ENCODE results near the gene FUT9.

The FUT9 gene

GRCh38 chr6:96101564-96101963, 85.8 kb downstream of the FUT9 start:
- Mint-ChIP-seq H3K4me1 (ENCODE audit: low read depth) (no peaks in the 10 kb centered on the region), H3K9me3 (no peaks in the 10 kb centered on the region), H3K4me3 (no peak overlapping the region), H3K36me3 (ENCODE audit: low read depth) (no peaks in the 10 kb centered on the region), H3K27ac (no peak overlapping the region), H3K27me3 (no peaks in the 10 kb centered on the region)
- intact Hi-C loops (cut with micrococcal nuclease): no loop called here

- intact Hi-C loops (cut with micrococcal nuclease): no loop called here
- Mint-ChIP-seq H3K36me3 (ENCODE audit: low read depth) (no peaks in the 10 kb centered on the region), H3K9me3 (no peaks in the 10 kb centered on the region), H3K4me1 (ENCODE audit: low read depth) (no peaks in the 10 kb centered on the region), H3K27me3 (no peaks in the 10 kb centered on the region), H3K27ac (no peak overlapping the region), H3K4me3 (no peak overlapping the region)
These were observed 89.1 kb downstream of the FUT9 start for GRCh38 chr6:96104910-96105309.

- H3K27me3 Mint-ChIP-seq: no peaks in the 10 kb centered on the region
- intact Hi-C loops (cut with micrococcal nuclease): no loop called here
- no peaks in the 10 kb centered on the region for H3K36me3 Mint-ChIP-seq (ENCODE audit: low read depth)
- no peak overlapping the region for H3K27ac Mint-ChIP-seq
- no peaks in the 10 kb centered on the region for H3K4me1 Mint-ChIP-seq (ENCODE audit: low read depth)
- H3K4me3 Mint-ChIP-seq: no peak overlapping the region
- H3K9me3 Mint-ChIP-seq: no peaks in the 10 kb centered on the region
These were observed 95.1 kb downstream of the FUT9 start for GRCh38 chr6:96110878-96111277.

- Mint-ChIP-seq H3K4me3 (no peak overlapping the region), H3K27ac (no peak overlapping the region), H3K36me3 (ENCODE audit: low read depth) (no peaks in the 10 kb centered on the region), H3K9me3 (no peaks in the 10 kb centered on the region), H3K27me3 (no peaks in the 10 kb centered on the region), H3K4me1 (ENCODE audit: low read depth) (no peaks in the 10 kb centered on the region)
- intact Hi-C loops (cut with micrococcal nuclease): no loop called here
These were observed 100.9 kb downstream of the FUT9 start for GRCh38 chr6:96116674-96117073.

GRCh38 chr6:96124778-96125177, 109.0 kb downstream of the FUT9 start:
- no peak overlapping the region for H3K27ac Mint-ChIP-seq
- no peaks in the 10 kb centered on the region for H3K4me1 Mint-ChIP-seq (ENCODE audit: low read depth)
- no peaks in the 10 kb centered on the region for H3K9me3 Mint-ChIP-seq
- H3K36me3 Mint-ChIP-seq (ENCODE audit: low read depth): no peaks in the 10 kb centered on the region
- H3K27me3 Mint-ChIP-seq: no peaks in the 10 kb centered on the region
- intact Hi-C loops (cut with micrococcal nuclease): no loop called here
- no peak overlapping the region for H3K4me3 Mint-ChIP-seq

- H3K27ac Mint-ChIP-seq: no peak overlapping the region
- peaks cover 15% of the 10 kb centered on the region for H3K9me3 Mint-ChIP-seq
- H3K36me3 Mint-ChIP-seq (ENCODE audit: low read depth): no peaks in the 10 kb centered on the region
These were observed 122.6 kb downstream of the FUT9 start for GRCh38 chr6:96138406-96138805.

GRCh38 chr6:96142142-96142541, 126.4 kb downstream of the FUT9 start:
- Mint-ChIP-seq H3K4me1 (ENCODE audit: low read depth) (no peaks in the 10 kb centered on the region), H3K27ac (no peak overlapping the region)

More at GRCh38 chr6:96138406-96138805, 122.6 kb downstream of the FUT9 start:
- intact Hi-C loops (cut with micrococcal nuclease): no loop called here
- Mint-ChIP-seq H3K27me3 (no peaks in the 10 kb centered on the region), H3K4me3 (no peak overlapping the region), H3K4me1 (ENCODE audit: low read depth) (no peaks in the 10 kb centered on the region)

GRCh38 chr6:96150431-96150830, 134.7 kb downstream of the FUT9 start:
- Mint-ChIP-seq H3K4me1 (ENCODE audit: low read depth) (no peaks in the 10 kb centered on the region), H3K4me3 (no peak overlapping the region), H3K36me3 (ENCODE audit: low read depth) (no peaks in the 10 kb centered on the region), H3K27ac (no peak overlapping the region), H3K9me3 (no peaks in the 10 kb centered on the region), H3K27me3 (no peaks in the 10 kb centered on the region)
- intact Hi-C loops (cut with micrococcal nuclease): no loop called here

More at GRCh38 chr6:96142142-96142541, 126.4 kb downstream of the FUT9 start:
- Mint-ChIP-seq H3K9me3 (peaks cover 15% of the 10 kb centered on the region), H3K27me3 (no peaks in the 10 kb centered on the region), H3K36me3 (ENCODE audit: low read depth) (no peaks in the 10 kb centered on the region), H3K4me3 (no peak overlapping the region)
- intact Hi-C loops (cut with micrococcal nuclease): no loop called here

- intact Hi-C loops (cut with micrococcal nuclease): no loop called here
- Mint-ChIP-seq H3K27ac (no peak overlapping the region), H3K4me1 (ENCODE audit: low read depth) (no peaks in the 10 kb centered on the region), H3K27me3 (no peaks in the 10 kb centered on the region), H3K36me3 (ENCODE audit: low read depth) (no peaks in the 10 kb centered on the region), H3K9me3 (no peaks in the 10 kb centered on the region), H3K4me3 (no peak overlapping the region)
These were observed 135.9 kb downstream of the FUT9 start for GRCh38 chr6:96151707-96152106.

- Mint-ChIP-seq H3K27ac (no peak overlapping the region), H3K9me3 (no peaks in the 10 kb centered on the region), H3K4me1 (ENCODE audit: low read depth) (no peaks in the 10 kb centered on the region), H3K36me3 (ENCODE audit: low read depth) (no peaks in the 10 kb centered on the region), H3K4me3 (no peak overlapping the region), H3K27me3 (no peaks in the 10 kb centered on the region)
- intact Hi-C loops (cut with micrococcal nuclease): no loop called here
These were observed 136.4 kb downstream of the FUT9 start for GRCh38 chr6:96152114-96152708.

GRCh38 chr6:96153775-96154174, 138.0 kb downstream of the FUT9 start:
- intact Hi-C loops (cut with micrococcal nuclease): no loop called here
- no peaks in the 10 kb centered on the region for H3K9me3 Mint-ChIP-seq
- no peaks in the 10 kb centered on the region for H3K27me3 Mint-ChIP-seq
- H3K27ac Mint-ChIP-seq: no peak overlapping the region
- H3K36me3 Mint-ChIP-seq (ENCODE audit: low read depth): no peaks in the 10 kb centered on the region
- no peak overlapping the region for H3K4me3 Mint-ChIP-seq
- no peaks in the 10 kb centered on the region for H3K4me1 Mint-ChIP-seq (ENCODE audit: low read depth)

- Mint-ChIP-seq H3K4me3 (no peak overlapping the region), H3K27me3 (no peaks in the 10 kb centered on the region)
- intact Hi-C loops (cut with micrococcal nuclease): no loop called here
These were observed 140.7 kb downstream of the FUT9 start for GRCh38 chr6:96156425-96156824.

GRCh38 chr6:96157018-96157565, 141.3 kb downstream of the FUT9 start:
- Mint-ChIP-seq H3K4me1 (ENCODE audit: low read depth) (no peaks in the 10 kb centered on the region), H3K36me3 (ENCODE audit: low read depth) (no peaks in the 10 kb centered on the region), H3K27ac (no peak overlapping the region), H3K4me3 (no peak overlapping the region), H3K27me3 (no peaks in the 10 kb centered on the region), H3K9me3 (no peaks in the 10 kb centered on the region)
- intact Hi-C loops (cut with micrococcal nuclease): no loop called here

More at GRCh38 chr6:96156425-96156824, 140.7 kb downstream of the FUT9 start:
- no peaks in the 10 kb centered on the region for H3K4me1 Mint-ChIP-seq (ENCODE audit: low read depth)
- no peaks in the 10 kb centered on the region for H3K9me3 Mint-ChIP-seq
- no peaks in the 10 kb centered on the region for H3K36me3 Mint-ChIP-seq (ENCODE audit: low read depth)
- no peak overlapping the region for H3K27ac Mint-ChIP-seq

GRCh38 chr6:96162711-96163120, 146.9 kb downstream of the FUT9 start:
- no peak overlapping the region for H3K27ac Mint-ChIP-seq
- H3K9me3 Mint-ChIP-seq: no peaks in the 10 kb centered on the region
- intact Hi-C loops (cut with micrococcal nuclease): no loop called here
- H3K36me3 Mint-ChIP-seq (ENCODE audit: low read depth): no peaks in the 10 kb centered on the region
- H3K27me3 Mint-ChIP-seq: no peaks in the 10 kb centered on the region
- no peaks in the 10 kb centered on the region for H3K4me1 Mint-ChIP-seq (ENCODE audit: low read depth)
- no peak overlapping the region for H3K4me3 Mint-ChIP-seq

GRCh38 chr6:96164802-96165201, 149.0 kb downstream of the FUT9 start:
- Mint-ChIP-seq H3K4me1 (ENCODE audit: low read depth) (no peaks in the 10 kb centered on the region), H3K36me3 (ENCODE audit: low read depth) (no peaks in the 10 kb centered on the region), H3K27ac (no peak overlapping the region), H3K9me3 (no peaks in the 10 kb centered on the region), H3K4me3 (no peak overlapping the region), H3K27me3 (no peaks in the 10 kb centered on the region)
- intact Hi-C loops (cut with micrococcal nuclease): no loop called here
